OCI-LY1 (cell line): ENCODE results near the gene MAN1C1.

Experiments
- H2AFZ ChIP-seq: fragments of 200-600 bp; sonication (generic), shearing (Covaris generic); 2 replicates; pipeline ENCODE4 v1.6.0; 2014; ENCODE audit warnings: antibody characterized with exemption, mild to moderate bottlenecking, low read length
- H3F3A ChIP-seq: fragments of 200-600 bp; sonication (generic), shearing (Covaris generic); 2 replicates; pipeline ENCODE4 v1.6.0; 2014; ENCODE audit warnings: mild to moderate bottlenecking, antibody characterized with exemption, low read length, moderate library complexity; ENCODE audit not compliant: insufficient read depth
- H3K27ac ChIP-seq: fragments of 200-600 bp; sonication (generic); 2 replicates; pipeline ENCODE4 v1.5.1; 2014; ENCODE audit warnings: low read length, mixed run types, mild to moderate bottlenecking, low read depth; ENCODE audit not compliant: poor library complexity, severe bottlenecking
- H3K27me3 ChIP-seq: fragments of 200-600 bp; sonication (generic); 2 replicates; pipeline ENCODE4 v1.6.0; 2014; ENCODE audit warnings: antibody characterized with exemption, mild to moderate bottlenecking, low read length, moderate library complexity; ENCODE audit not compliant: insufficient read depth
- H3K36me3 ChIP-seq: fragments of 200-600 bp; sonication (generic); 2 replicates; pipeline ENCODE4 v1.6.1; 2014; ENCODE audit warnings: mild to moderate bottlenecking, antibody characterized with exemption, low read length, moderate library complexity, mixed read lengths; ENCODE audit not compliant: insufficient read depth
- H3K4me1 ChIP-seq: fragments of 200-600 bp; sonication (generic); 2 replicates; pipeline ENCODE4 v1.5.1; 2014; ENCODE audit warnings: mild to moderate bottlenecking, low read length, moderate library complexity; ENCODE audit not compliant: insufficient read depth, severe bottlenecking
- H3K4me2 ChIP-seq: fragments of 200-600 bp; sonication (generic), shearing (Covaris generic); 2 replicates; pipeline ENCODE4 v1.6.1; 2014; ENCODE audit warnings: low read length
- H3K4me3 ChIP-seq: fragments of 200-600 bp; sonication (generic); 2 replicates; pipeline ENCODE4 v1.5.1; 2014; ENCODE audit warnings: low read length, low read depth, mild to moderate bottlenecking, mixed read lengths; ENCODE audit not compliant: poor library complexity, severe bottlenecking
- H3K79me2 ChIP-seq: fragments of 200-600 bp; shearing (Covaris generic); 2 replicates; pipeline ENCODE4 v1.6.1; 2016; ENCODE audit warnings: mixed run types, low read length, mixed read lengths; ENCODE audit not compliant: insufficient read depth
- H3K9ac ChIP-seq: fragments of 200-600 bp; sonication (generic), shearing (Covaris generic); 2 replicates; pipeline ENCODE4 v1.6.1; 2014; ENCODE audit warnings: mild to moderate bottlenecking, low read length, mixed read lengths
- H3K9me2 ChIP-seq: fragments of 200-600 bp; sonication (generic), shearing (Covaris generic); 2 replicates; pipeline ENCODE4 v1.6.1; 2014; ENCODE audit warnings: low read depth, mild to moderate bottlenecking, low read length, mixed read lengths
- H3K9me3 ChIP-seq: fragments of 200-600 bp; shearing (Covaris generic); 2 replicates; pipeline ENCODE4 v1.6.1; 2014; ENCODE audit warnings: low read length, mixed read lengths
- H4K20me1 ChIP-seq: fragments of 200-600 bp; sonication (generic), shearing (Covaris generic); 2 replicates; pipeline ENCODE4 v1.6.0; 2016; ENCODE audit warnings: mild to moderate bottlenecking, low read length; ENCODE audit not compliant: insufficient read depth
- EZH2 ChIP-seq: fragments of 200-600 bp; sonication (generic), shearing (Covaris generic); IDR thresholded peaks from 2 replicates; pipeline ENCODE4 v1.8.0; 2017; ENCODE audit warnings: borderline replicate concordance, mixed run types, mild to moderate bottlenecking, antibody characterized with exemption, low read length, moderate library complexity, mixed read lengths
- TF ChIP-seq, protein P1 (sequence below): fragments of 200-600 bp; sonication (generic), shearing (Covaris generic); IDR thresholded peaks from 2 replicates; pipeline ENCODE4 v1.5.1; 2017; ENCODE audit warnings: mild to moderate bottlenecking, antibody characterized with exemption, low read length, moderate library complexity, mixed read lengths

The MAN1C1 gene

DNA sequence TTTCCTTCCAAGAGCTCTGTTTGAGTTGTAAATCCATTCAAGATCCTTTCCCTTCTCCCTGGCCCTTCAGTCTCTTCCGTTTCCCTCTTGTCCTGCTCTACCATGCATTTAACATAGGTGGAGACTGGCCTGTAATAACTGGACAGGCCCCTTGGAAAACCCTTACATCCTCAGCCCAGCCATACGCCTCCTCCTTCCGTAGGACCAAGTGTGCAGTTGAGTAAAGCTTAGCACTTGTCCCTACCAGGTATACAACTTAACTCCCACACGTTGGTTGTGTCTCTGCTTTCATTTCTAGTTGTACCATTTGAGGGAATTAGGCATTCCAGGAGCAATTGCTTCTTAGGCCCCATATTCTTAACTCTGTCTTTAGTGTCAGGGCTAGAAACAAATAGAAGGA lies 6.4 kb downstream of the MAN1C1 start:
- Histone ChIP-seq H3K27me3 (peaks cover 17% of the 10 kb centered on the region; the same call in 1 of the 2 replicates), H3K9me3 (no peaks in the 10 kb centered on the region), H4K20me1 (no peaks in the 10 kb centered on the region), H3K4me2 (no peak overlapping the region), H3K4me1 (no peaks in the 10 kb centered on the region), H3K9ac (no peak overlapping the region), H2AFZ (no peak overlapping the region), H3K4me3 (no peak overlapping the region), H3K79me2 (no peaks in the 10 kb centered on the region), H3K27ac (no peak overlapping the region), H3K9me2 (no peaks in the 10 kb centered on the region), H3K36me3 (no peaks in the 10 kb centered on the region; the same call in 1 of the 2 replicates), H3F3A (no peaks in the 10 kb centered on the region)
- TF ChIP-seq, protein P1, sequence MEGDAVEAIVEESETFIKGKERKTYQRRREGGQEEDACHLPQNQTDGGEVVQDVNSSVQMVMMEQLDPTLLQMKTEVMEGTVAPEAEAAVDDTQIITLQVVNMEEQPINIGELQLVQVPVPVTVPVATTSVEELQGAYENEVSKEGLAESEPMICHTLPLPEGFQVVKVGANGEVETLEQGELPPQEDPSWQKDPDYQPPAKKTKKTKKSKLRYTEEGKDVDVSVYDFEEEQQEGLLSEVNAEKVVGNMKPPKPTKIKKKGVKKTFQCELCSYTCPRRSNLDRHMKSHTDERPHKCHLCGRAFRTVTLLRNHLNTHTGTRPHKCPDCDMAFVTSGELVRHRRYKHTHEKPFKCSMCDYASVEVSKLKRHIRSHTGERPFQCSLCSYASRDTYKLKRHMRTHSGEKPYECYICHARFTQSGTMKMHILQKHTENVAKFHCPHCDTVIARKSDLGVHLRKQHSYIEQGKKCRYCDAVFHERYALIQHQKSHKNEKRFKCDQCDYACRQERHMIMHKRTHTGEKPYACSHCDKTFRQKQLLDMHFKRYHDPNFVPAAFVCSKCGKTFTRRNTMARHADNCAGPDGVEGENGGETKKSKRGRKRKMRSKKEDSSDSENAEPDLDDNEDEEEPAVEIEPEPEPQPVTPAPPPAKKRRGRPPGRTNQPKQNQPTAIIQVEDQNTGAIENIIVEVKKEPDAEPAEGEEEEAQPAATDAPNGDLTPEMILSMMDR: no peak
- no peak for TF ChIP-seq EZH2

DNA sequence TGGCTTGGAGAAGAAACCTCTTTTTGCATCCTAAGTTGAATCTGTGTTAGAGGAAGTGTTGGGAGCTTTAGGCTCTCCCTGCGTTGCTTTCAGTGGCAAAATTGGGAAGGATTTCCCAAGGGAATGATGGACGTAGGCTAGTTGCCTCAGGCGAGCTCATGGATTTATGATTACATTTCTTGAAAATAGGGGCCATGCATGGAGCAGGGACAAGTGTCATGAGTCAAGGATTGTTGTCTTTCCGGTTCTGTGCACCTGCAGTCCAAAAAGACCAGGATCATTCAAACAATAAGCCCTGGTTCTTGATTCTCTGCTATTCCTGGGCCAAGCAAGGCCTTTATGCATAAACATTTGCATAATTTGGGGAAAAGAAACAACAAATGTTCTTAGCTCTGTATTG lies 7.1 kb downstream of the MAN1C1 start:
- Histone ChIP-seq H3K79me2 (no peaks in the 10 kb centered on the region), H2AFZ (no peak overlapping the region), H3K4me2 (no peak overlapping the region), H3K9ac (no peak overlapping the region), H3K9me2 (no peaks in the 10 kb centered on the region), H4K20me1 (no peaks in the 10 kb centered on the region), H3K4me1 (no peaks in the 10 kb centered on the region), H3K27ac (no peak overlapping the region), H3K27me3 (peaks cover 17% of the 10 kb centered on the region; the same call in 1 of the 2 replicates), H3K9me3 (no peaks in the 10 kb centered on the region), H3F3A (no peaks in the 10 kb centered on the region), H3K4me3 (no peak overlapping the region), H3K36me3 (no peaks in the 10 kb centered on the region; the same call in 1 of the 2 replicates)
- TF ChIP-seq EZH2: no peak
- TF ChIP-seq, protein P1: no peak

DNA sequence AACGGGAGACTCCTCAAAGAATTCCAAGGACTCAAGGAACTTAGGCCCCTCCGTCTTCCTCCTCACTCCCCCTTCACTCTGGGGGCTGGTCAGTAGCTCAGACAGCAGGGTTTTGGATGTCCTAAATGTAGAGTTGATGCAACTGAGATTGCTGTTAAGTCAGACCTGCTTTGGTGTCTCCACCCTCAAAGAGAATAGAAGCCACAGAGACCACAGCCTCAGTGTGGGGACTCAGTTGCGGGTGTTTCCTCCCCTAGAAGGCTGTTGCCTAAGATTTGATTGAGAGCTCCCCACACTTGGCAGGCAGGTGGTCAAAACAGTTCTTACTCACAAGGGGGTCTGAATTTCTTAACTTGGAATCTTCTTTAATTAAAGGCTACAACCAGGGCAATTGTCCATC lies 7.6 kb downstream of the MAN1C1 start:
- Histone ChIP-seq H3K27ac (no peak overlapping the region), H4K20me1 (no peaks in the 10 kb centered on the region), H3K4me1 (no peaks in the 10 kb centered on the region)

More for the DNA sequence above, 7.6 kb downstream of the MAN1C1 start:
- no peak overlapping the region for H2AFZ ChIP-seq
- no peak overlapping the region for H3K9ac ChIP-seq
- H3K27me3 ChIP-seq: peaks cover 17% of the 10 kb centered on the region; the same call in 1 of the 2 replicates
- TF ChIP-seq EZH2: no peak
- TF ChIP-seq, protein P1: no peak
- no peak overlapping the region for H3K4me3 ChIP-seq
- no peaks in the 10 kb centered on the region for H3K9me2 ChIP-seq
- H3K79me2 ChIP-seq: no peaks in the 10 kb centered on the region
- H3K36me3 ChIP-seq: no peaks in the 10 kb centered on the region; the same call in 1 of the 2 replicates
- no peaks in the 10 kb centered on the region for H3K9me3 ChIP-seq
- no peak overlapping the region for H3K4me2 ChIP-seq
- H3F3A ChIP-seq: no peaks in the 10 kb centered on the region
